Measurements from ENCODE around the gene NOTCH4. TPM values are rescaled to one million over a fixed set of nuclear protein-coding genes. Genes with fewer than 3 reads are reported as not detected.
A peak's percentile ranks its signal among the peaks of the same experiment; 100 is the strongest.

The NOTCH4 gene
- total and polyA plus RNA-seq, 9 of the 15 experiments (the other 6 are each of a cell fraction or from before 2014, with no cell fraction given): 0.24 to 4.3 (median 1.7) TPM

DNA sequence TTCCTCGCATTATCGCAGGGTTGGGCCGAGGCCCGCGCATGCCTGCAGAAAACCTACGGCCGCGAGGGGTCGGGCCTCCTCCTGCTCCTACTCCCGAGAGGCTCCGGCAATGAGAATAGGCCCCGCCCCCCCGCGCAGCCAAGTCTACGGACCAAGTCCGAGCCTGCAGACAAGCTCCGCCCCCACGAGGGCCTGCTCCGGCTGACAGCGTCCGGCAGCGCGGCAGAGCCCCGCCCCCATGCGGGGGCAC is 28.3 kb downstream of the NOTCH4 start (continued):
- TF ChIP-seq, protein P1, sequence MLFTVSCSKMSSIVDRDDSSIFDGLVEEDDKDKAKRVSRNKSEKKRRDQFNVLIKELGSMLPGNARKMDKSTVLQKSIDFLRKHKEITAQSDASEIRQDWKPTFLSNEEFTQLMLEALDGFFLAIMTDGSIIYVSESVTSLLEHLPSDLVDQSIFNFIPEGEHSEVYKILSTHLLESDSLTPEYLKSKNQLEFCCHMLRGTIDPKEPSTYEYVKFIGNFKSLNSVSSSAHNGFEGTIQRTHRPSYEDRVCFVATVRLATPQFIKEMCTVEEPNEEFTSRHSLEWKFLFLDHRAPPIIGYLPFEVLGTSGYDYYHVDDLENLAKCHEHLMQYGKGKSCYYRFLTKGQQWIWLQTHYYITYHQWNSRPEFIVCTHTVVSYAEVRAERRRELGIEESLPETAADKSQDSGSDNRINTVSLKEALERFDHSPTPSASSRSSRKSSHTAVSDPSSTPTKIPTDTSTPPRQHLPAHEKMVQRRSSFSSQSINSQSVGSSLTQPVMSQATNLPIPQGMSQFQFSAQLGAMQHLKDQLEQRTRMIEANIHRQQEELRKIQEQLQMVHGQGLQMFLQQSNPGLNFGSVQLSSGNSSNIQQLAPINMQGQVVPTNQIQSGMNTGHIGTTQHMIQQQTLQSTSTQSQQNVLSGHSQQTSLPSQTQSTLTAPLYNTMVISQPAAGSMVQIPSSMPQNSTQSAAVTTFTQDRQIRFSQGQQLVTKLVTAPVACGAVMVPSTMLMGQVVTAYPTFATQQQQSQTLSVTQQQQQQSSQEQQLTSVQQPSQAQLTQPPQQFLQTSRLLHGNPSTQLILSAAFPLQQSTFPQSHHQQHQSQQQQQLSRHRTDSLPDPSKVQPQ (CRISPR knock-in tag; IDR thresholded peaks at IDR 0.05; ENCODE audit: borderline replicate concordance): no peak
- TF ChIP-seq ZKSCAN8 (CRISPR knock-in tag; IDR thresholded peaks at IDR 0.05) (no peak), ZNF561 (CRISPR knock-in tag; conservative IDR thresholded peaks at IDR 0.05) (no peak), ZC3H11A (IDR thresholded peaks at IDR 0.05; ENCODE audit: low read depth, low read length) (no peak), TFAM (CRISPR knock-in tag; conservative IDR thresholded peaks at IDR 0.05) (no peak), ZNF282 (CRISPR knock-in tag; IDR thresholded peaks at IDR 0.05) (no peak), GTF2E2 (tag; IDR thresholded peaks at IDR 0.05) (no peak)
- TF ChIP-seq, protein P2, sequence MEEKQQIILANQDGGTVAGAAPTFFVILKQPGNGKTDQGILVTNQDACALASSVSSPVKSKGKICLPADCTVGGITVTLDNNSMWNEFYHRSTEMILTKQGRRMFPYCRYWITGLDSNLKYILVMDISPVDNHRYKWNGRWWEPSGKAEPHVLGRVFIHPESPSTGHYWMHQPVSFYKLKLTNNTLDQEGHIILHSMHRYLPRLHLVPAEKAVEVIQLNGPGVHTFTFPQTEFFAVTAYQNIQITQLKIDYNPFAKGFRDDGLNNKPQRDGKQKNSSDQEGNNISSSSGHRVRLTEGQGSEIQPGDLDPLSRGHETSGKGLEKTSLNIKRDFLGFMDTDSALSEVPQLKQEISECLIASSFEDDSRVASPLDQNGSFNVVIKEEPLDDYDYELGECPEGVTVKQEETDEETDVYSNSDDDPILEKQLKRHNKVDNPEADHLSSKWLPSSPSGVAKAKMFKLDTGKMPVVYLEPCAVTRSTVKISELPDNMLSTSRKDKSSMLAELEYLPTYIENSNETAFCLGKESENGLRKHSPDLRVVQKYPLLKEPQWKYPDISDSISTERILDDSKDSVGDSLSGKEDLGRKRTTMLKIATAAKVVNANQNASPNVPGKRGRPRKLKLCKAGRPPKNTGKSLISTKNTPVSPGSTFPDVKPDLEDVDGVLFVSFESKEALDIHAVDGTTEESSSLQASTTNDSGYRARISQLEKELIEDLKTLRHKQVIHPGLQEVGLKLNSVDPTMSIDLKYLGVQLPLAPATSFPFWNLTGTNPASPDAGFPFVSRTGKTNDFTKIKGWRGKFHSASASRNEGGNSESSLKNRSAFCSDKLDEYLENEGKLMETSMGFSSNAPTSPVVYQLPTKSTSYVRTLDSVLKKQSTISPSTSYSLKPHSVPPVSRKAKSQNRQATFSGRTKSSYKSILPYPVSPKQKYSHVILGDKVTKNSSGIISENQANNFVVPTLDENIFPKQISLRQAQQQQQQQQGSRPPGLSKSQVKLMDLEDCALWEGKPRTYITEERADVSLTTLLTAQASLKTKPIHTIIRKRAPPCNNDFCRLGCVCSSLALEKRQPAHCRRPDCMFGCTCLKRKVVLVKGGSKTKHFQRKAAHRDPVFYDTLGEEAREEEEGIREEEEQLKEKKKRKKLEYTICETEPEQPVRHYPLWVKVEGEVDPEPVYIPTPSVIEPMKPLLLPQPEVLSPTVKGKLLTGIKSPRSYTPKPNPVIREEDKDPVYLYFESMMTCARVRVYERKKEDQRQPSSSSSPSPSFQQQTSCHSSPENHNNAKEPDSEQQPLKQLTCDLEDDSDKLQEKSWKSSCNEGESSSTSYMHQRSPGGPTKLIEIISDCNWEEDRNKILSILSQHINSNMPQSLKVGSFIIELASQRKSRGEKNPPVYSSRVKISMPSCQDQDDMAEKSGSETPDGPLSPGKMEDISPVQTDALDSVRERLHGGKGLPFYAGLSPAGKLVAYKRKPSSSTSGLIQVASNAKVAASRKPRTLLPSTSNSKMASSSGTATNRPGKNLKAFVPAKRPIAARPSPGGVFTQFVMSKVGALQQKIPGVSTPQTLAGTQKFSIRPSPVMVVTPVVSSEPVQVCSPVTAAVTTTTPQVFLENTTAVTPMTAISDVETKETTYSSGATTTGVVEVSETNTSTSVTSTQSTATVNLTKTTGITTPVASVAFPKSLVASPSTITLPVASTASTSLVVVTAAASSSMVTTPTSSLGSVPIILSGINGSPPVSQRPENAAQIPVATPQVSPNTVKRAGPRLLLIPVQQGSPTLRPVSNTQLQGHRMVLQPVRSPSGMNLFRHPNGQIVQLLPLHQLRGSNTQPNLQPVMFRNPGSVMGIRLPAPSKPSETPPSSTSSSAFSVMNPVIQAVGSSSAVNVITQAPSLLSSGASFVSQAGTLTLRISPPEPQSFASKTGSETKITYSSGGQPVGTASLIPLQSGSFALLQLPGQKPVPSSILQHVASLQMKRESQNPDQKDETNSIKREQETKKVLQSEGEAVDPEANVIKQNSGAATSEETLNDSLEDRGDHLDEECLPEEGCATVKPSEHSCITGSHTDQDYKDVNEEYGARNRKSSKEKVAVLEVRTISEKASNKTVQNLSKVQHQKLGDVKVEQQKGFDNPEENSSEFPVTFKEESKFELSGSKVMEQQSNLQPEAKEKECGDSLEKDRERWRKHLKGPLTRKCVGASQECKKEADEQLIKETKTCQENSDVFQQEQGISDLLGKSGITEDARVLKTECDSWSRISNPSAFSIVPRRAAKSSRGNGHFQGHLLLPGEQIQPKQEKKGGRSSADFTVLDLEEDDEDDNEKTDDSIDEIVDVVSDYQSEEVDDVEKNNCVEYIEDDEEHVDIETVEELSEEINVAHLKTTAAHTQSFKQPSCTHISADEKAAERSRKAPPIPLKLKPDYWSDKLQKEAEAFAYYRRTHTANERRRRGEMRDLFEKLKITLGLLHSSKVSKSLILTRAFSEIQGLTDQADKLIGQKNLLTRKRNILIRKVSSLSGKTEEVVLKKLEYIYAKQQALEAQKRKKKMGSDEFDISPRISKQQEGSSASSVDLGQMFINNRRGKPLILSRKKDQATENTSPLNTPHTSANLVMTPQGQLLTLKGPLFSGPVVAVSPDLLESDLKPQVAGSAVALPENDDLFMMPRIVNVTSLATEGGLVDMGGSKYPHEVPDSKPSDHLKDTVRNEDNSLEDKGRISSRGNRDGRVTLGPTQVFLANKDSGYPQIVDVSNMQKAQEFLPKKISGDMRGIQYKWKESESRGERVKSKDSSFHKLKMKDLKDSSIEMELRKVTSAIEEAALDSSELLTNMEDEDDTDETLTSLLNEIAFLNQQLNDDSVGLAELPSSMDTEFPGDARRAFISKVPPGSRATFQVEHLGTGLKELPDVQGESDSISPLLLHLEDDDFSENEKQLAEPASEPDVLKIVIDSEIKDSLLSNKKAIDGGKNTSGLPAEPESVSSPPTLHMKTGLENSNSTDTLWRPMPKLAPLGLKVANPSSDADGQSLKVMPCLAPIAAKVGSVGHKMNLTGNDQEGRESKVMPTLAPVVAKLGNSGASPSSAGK (IDR thresholded peaks at IDR 0.05): no peak
- TF ChIP-seq, protein P3, sequence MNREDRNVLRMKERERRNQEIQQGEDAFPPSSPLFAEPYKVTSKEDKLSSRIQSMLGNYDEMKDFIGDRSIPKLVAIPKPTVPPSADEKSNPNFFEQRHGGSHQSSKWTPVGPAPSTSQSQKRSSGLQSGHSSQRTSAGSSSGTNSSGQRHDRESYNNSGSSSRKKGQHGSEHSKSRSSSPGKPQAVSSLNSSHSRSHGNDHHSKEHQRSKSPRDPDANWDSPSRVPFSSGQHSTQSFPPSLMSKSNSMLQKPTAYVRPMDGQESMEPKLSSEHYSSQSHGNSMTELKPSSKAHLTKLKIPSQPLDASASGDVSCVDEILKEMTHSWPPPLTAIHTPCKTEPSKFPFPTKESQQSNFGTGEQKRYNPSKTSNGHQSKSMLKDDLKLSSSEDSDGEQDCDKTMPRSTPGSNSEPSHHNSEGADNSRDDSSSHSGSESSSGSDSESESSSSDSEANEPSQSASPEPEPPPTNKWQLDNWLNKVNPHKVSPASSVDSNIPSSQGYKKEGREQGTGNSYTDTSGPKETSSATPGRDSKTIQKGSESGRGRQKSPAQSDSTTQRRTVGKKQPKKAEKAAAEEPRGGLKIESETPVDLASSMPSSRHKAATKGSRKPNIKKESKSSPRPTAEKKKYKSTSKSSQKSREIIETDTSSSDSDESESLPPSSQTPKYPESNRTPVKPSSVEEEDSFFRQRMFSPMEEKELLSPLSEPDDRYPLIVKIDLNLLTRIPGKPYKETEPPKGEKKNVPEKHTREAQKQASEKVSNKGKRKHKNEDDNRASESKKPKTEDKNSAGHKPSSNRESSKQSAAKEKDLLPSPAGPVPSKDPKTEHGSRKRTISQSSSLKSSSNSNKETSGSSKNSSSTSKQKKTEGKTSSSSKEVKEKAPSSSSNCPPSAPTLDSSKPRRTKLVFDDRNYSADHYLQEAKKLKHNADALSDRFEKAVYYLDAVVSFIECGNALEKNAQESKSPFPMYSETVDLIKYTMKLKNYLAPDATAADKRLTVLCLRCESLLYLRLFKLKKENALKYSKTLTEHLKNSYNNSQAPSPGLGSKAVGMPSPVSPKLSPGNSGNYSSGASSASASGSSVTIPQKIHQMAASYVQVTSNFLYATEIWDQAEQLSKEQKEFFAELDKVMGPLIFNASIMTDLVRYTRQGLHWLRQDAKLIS (CRISPR knock-in tag; IDR thresholded peaks at IDR 0.05): 0 out of 2 replicates have a peak, but pooled peaks have one; percentile 56

Measured in K562 (cell line).